ENCODE measurements around the gene SPDYE8.
"Not testable (repeated sequence)": the region's sequence is repeated elsewhere in the genome, so short reads cannot be mapped to it uniquely, and the experiment has no call there.

Gene SPDYE8

DNA sequence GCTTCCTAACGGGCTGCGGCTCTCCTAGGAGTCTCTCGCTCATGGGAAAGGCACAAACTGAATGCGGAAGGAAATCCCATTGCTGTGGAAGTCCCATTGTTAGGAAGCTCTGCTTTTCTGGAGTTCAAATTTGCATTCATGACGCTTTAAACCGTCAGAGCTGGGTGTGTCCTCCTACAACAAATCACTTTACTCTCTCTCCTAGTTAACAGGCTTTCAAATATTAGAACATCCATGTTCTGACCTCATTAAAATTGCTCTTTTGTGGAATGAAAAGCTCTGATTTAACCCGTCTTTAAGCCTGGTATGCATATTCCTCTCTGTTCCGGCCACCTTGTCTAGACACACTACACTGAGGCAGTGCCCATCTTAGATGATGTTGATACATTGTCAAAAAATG lies at the start of gene SPDYE8:
Gene SPDYE8 (minus strand): TSS at position 101 of the 400 bp plus-strand sequence. CDS start 1,800 bp downstream, outside the sequence.
- H3K36me3 ChIP-seq; H3K9me3 ChIP-seq; H3K4me1 ChIP-seq; intact Hi-C loops (cut with DNase I; ENCODE audit: low total_unique reads); H3K4me3 ChIP-seq; DNase-seq; H3K27me3 ChIP-seq; H3K27ac ChIP-seq: not testable (repeated sequence)

- intact Hi-C loops (cut with DNase I; ENCODE audit: low total_unique reads); H3K9me3 ChIP-seq; DNase-seq; H3K27me3 ChIP-seq; H3K27ac ChIP-seq; H3K36me3 ChIP-seq; H3K4me3 ChIP-seq; H3K4me1 ChIP-seq: not testable (repeated sequence)
Observed at GRCh38 chr7:73057811-73058210, 28.2 kb upstream of the SPDYE8 start, which contains the start of gene SPDYE11. Gene SPDYE11, minus strand, starts transcription at chr7:73057911. Its CDS starts 1,800 bp downstream, at chr7:73056111.

DNA sequence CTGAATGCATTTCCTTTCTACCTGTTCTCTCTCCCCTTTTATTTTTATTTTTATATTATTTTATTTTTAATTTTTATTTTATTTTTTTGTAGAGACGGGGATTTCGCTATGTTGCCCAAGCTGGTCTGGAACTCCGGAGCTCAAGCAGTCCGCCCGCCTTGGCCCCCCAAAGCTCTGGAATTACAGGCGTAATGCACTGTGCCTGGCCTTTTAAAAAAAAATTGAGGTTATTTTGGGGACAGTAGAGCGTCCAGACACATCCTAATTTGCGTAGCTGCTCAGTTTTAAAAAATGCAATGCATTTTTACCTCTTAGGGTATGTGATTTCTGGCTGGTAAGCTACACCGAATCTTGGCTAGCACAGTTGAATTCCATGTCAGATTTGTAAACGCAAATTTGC lies 23.1 kb downstream of the SPDYE8 start:
- Histone ChIP-seq H3K27ac (peak overlapping the region; percentile 20 to 89), H3K4me1 (peaks cover 0 to 13% (median 2%) of the 10 kb centered on the region in 4 donors), H3K4me3 (peak overlapping the region; percentile 56 to 78)
- H3K27me3 ChIP-seq; H3K9me3 ChIP-seq; H3K36me3 ChIP-seq; intact Hi-C loops (cut with DNase I; ENCODE audit: low total_unique reads): not testable (repeated sequence)
- DNase-seq: peak; percentile 16 to 62

GRCh38 chr7:73005693-73006447 lies 23.7 kb downstream of the SPDYE8 start:
- H3K9me3 ChIP-seq; H3K27me3 ChIP-seq; intact Hi-C loops (cut with DNase I; ENCODE audit: low total_unique reads); H3K36me3 ChIP-seq: not testable (repeated sequence)
- DNase-seq: peak; percentile 74 to 91
- H3K27ac ChIP-seq: peak overlapping the region; percentile 85 to 89
- H3K4me3 ChIP-seq: peak overlapping the region; percentile 56 to 78
- H3K4me1 ChIP-seq: peaks cover 0 to 13% (median 2%) of the 10 kb centered on the region in 4 donors

GRCh38 chr7:73005356-73005692 lies 24.2 kb downstream of the SPDYE8 start:
- intact Hi-C loops (cut with DNase I; ENCODE audit: low total_unique reads); H3K27me3 ChIP-seq; H3K36me3 ChIP-seq; H3K9me3 ChIP-seq: not testable (repeated sequence)
- peak; percentile 53 to 86 for DNase-seq
- H3K27ac ChIP-seq: peak overlapping the region; percentile 85 to 89
- H3K4me1 ChIP-seq: peaks cover 0 to 13% (median 2%) of the 10 kb centered on the region in 4 donors
- peak overlapping the region; percentile 56 to 78 for H3K4me3 ChIP-seq

GRCh38 chr7:72997887-72998468 lies 31.6 kb downstream of the SPDYE8 start:
- H3K27ac ChIP-seq; DNase-seq; H3K4me3 ChIP-seq; H3K36me3 ChIP-seq; intact Hi-C loops (cut with DNase I; ENCODE audit: low total_unique reads); H3K4me1 ChIP-seq; H3K27me3 ChIP-seq; H3K9me3 ChIP-seq: not testable (repeated sequence)

- H3K27me3 ChIP-seq; H3K4me1 ChIP-seq; H3K9me3 ChIP-seq; H3K36me3 ChIP-seq; H3K4me3 ChIP-seq; H3K27ac ChIP-seq; intact Hi-C loops (cut with DNase I; ENCODE audit: low total_unique reads); DNase-seq: not testable (repeated sequence)
Observed at GRCh38 chr7:72997447-72997846, 32.1 kb downstream of the SPDYE8 start.

- H3K9me3 ChIP-seq; H3K4me3 ChIP-seq; DNase-seq; H3K27me3 ChIP-seq; H3K27ac ChIP-seq; H3K36me3 ChIP-seq; intact Hi-C loops (cut with DNase I; ENCODE audit: low total_unique reads); H3K4me1 ChIP-seq: not testable (repeated sequence)
Observed at GRCh38 chr7:72995484-72995883, 34.1 kb downstream of the SPDYE8 start.

DNA sequence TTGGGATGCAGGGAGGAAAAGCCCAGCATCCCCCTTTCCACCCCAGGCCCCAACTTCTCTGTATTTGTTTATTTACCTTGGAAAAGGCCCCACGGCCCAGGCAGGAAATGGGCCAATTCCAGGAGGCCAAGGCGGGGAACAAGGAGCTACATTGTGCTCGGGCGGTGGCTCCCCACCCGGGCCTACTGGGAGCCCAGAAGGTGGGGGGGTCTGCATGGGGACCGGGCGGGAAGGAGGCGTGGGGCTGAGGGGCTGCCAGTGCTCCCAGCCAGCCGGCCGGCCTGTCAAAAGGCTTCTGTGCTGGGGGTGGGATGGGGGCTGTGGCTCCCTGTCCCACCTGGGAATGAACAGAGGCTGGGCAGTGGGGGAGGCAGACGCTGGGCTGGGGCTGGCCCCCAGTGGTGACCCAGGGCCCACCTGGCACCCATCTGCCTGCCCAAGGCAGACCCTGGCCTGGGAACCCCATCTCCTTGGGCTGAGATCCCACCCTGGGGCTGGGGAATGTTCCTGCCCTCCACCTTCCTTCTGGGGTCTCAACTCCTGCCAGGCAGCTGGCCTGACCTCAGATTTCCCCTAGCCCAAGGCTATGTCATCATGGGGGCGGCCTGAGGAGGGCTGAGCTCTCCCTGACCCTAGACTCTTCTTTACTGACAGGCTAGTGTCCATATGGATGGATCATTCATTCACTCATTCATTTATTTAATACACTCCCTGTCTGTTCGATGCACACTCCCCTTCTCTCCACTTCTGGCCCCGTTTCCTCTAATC lies 39.2 kb downstream of the SPDYE8 start:
- intact Hi-C loops (cut with DNase I; ENCODE audit: low total_unique reads); H3K4me1 ChIP-seq; H3K36me3 ChIP-seq; H3K9me3 ChIP-seq; H3K4me3 ChIP-seq; H3K27me3 ChIP-seq; H3K27ac ChIP-seq: not testable (repeated sequence)
- peak; percentile 20 to 64 for DNase-seq

DNA sequence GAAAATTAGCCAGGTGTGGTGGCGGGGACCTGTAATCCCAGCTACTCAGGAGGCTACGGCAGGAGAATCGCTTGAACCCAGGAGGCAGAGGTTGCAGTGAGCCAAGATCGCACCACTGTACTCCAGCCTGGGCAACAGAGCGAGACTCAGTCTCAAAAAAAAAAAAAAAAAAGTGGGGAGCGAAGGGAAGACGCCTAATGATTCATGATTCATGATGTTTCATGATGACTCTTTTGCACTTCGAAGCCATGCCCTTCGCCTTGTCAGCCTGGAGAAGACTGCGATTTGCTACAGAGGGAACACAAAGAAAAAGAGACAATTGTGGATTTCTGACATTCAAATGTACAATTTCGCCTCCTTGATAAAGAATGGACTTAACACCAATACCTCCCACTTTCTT lies 47.5 kb downstream of the SPDYE8 start:
- DNase-seq; intact Hi-C loops (cut with DNase I; ENCODE audit: low total_unique reads); H3K4me3 ChIP-seq; H3K4me1 ChIP-seq; H3K9me3 ChIP-seq; H3K27me3 ChIP-seq; H3K27ac ChIP-seq; H3K36me3 ChIP-seq: not testable (repeated sequence)

DNA sequence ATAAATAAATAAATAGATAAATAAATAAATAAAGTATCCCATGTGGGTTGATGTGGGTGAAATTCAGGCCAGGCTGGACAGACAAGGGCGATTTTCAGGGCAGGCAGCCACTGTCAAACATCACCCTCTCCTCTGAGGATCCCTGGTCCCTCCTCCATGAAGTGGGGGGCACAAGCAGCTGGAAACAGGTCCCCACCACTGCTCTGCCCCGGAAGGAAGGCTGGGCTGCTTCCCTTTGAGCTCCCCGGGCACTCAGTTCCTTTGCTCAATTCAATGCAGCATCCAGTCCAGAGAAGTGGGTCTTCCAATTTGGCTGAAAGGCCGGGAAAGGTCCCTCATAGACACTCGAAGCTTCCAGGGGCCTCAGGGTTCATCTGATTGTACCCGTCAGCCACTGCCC lies 49.2 kb downstream of the SPDYE8 start:
- H3K27me3 ChIP-seq; DNase-seq; H3K27ac ChIP-seq; H3K36me3 ChIP-seq; H3K4me1 ChIP-seq; H3K4me3 ChIP-seq; intact Hi-C loops (cut with DNase I; ENCODE audit: low total_unique reads); H3K9me3 ChIP-seq: not testable (repeated sequence)

- H3K27me3 ChIP-seq; intact Hi-C loops (cut with DNase I; ENCODE audit: low total_unique reads); DNase-seq; H3K36me3 ChIP-seq; H3K9me3 ChIP-seq; H3K4me3 ChIP-seq; H3K4me1 ChIP-seq; H3K27ac ChIP-seq: not testable (repeated sequence)
Observed at GRCh38 chr7:72976434-72976833, 53.1 kb downstream of the SPDYE8 start.

GRCh38 chr7:72975656-72976286 lies 53.8 kb downstream of the SPDYE8 start:
- H3K36me3 ChIP-seq; H3K27ac ChIP-seq; H3K27me3 ChIP-seq; H3K4me3 ChIP-seq; intact Hi-C loops (cut with DNase I; ENCODE audit: low total_unique reads); H3K4me1 ChIP-seq; H3K9me3 ChIP-seq: not testable (repeated sequence)
- DNase-seq: peak in 1 of 2 donors; percentile 61

DNA sequence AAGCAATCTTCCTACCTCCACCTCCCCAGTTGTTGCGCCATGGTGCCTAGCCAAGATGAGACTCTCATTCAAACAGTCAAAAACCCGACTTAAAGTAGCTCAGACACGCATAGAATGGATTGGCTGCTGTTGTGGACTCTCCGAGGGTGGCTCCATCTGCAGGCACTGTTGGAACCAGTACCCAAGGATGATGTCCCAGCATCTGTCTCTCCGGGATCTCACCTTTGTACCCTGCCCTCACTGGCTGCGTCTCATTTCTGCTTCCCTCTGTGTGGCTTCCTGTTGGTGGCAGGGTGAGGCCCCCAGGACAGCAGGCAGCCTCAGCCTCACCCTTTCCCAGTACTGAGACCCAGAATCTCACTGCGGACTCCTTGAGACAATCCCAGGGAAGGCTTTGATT lies 54.8 kb downstream of the SPDYE8 start:
- DNase-seq; H3K27ac ChIP-seq; intact Hi-C loops (cut with DNase I; ENCODE audit: low total_unique reads); H3K4me1 ChIP-seq; H3K27me3 ChIP-seq; H3K4me3 ChIP-seq; H3K36me3 ChIP-seq; H3K9me3 ChIP-seq: not testable (repeated sequence)

Data from tibial artery (tissue), 4 donors.